Suprapubic skin (tissue), 3 donors: Measurements from ENCODE around the gene EVX1.

ENCODE experiments used
- POLR2A ChIP-seq, 2 donors: fragments of 450-650 bp; IDR thresholded peaks; one replicate each; pipeline ENCODE4 v1.6.1; 2017; ENCODE audit warnings: antibody characterized with exemption in 2 of 2, mild to moderate bottlenecking in 2 of 2, moderate library complexity in 2 of 2
- TF ChIP-seq, protein P1 (sequence below), 2 donors: fragments of 200-600 bp in 1 of 2; fragments of 450-650 bp in 1 of 2; sonication (generic) in 1 of 2; IDR thresholded peaks; one replicate each; pipeline ENCODE4 v1.5.1; 2016 to 2019; ENCODE audit warnings: antibody characterized with exemption in 2 of 2, mild to moderate bottlenecking in 1 of 2, moderate library complexity in 1 of 2

DNA sequence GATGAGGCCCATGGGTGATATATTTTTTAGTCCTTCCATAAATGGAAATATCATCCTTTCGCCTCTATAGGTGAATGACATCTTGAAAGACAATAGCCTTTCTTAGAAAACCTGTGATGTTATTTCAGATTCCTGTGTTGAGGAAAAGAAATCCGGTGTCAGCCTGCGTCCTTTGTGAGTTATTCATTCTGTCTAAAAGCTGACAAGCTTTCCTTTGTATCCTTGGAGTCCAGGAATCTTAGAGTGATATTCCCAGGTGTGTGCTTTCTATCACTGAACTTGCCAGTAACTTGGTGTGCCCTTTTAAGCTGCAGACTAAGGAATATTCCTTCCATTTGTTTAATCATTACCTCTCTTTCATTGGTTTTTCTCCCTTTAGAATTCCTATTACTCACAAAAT, 41.0 kb downstream of the EVX1 start:
- TF ChIP-seq, protein P1, sequence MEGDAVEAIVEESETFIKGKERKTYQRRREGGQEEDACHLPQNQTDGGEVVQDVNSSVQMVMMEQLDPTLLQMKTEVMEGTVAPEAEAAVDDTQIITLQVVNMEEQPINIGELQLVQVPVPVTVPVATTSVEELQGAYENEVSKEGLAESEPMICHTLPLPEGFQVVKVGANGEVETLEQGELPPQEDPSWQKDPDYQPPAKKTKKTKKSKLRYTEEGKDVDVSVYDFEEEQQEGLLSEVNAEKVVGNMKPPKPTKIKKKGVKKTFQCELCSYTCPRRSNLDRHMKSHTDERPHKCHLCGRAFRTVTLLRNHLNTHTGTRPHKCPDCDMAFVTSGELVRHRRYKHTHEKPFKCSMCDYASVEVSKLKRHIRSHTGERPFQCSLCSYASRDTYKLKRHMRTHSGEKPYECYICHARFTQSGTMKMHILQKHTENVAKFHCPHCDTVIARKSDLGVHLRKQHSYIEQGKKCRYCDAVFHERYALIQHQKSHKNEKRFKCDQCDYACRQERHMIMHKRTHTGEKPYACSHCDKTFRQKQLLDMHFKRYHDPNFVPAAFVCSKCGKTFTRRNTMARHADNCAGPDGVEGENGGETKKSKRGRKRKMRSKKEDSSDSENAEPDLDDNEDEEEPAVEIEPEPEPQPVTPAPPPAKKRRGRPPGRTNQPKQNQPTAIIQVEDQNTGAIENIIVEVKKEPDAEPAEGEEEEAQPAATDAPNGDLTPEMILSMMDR (IDR thresholded peaks at IDR 0.05): no peak
- no peak for TF ChIP-seq POLR2A (IDR thresholded peaks at IDR 0.05)
